IPS-15b (cell line): ENCODE measurements around the gene CDIPT.
"Not testable (repeated sequence)": the region's sequence is repeated elsewhere in the genome, so short reads cannot be mapped to it uniquely, and the experiment has no call there.

Experiments
- H3K27me3 ChIP-seq: one replicate; pipeline ENCODE4 v1.6.1; 2013; ENCODE audit warnings: low read length; ENCODE audit not compliant: control insufficient read depth, insufficient read depth
- H3K36me3 ChIP-seq: one replicate; pipeline ENCODE4 v1.6.1; 2013; ENCODE audit warnings: low read length; ENCODE audit not compliant: control insufficient read depth, insufficient read depth
- H3K4me1 ChIP-seq: one replicate; pipeline ENCODE4 v1.6.1; 2013; ENCODE audit warnings: mild to moderate bottlenecking, low read length; ENCODE audit not compliant: control insufficient read depth, insufficient read depth
- H3K4me3 ChIP-seq: one replicate; pipeline ENCODE4 v1.5.1; 2013; ENCODE audit warnings: low read depth, low read length
- H3K9ac ChIP-seq: one replicate; pipeline ENCODE4 v1.6.1; 2013; ENCODE audit warnings: low read depth, mild to moderate bottlenecking, low read length
- H3K9me3 ChIP-seq: one replicate; pipeline ENCODE4 v1.6.1; 2013; ENCODE audit warnings: mild to moderate bottlenecking, low read length; ENCODE audit not compliant: control insufficient read depth, insufficient read depth

Gene CDIPT

GRCh38 chr16:29892458-29892813 lies 29.4 kb upstream of the CDIPT start:
- H3K9ac ChIP-seq, result no peak overlapping the region
- H3K27me3 ChIP-seq, result no peaks in the 10 kb centered on the region
- H3K36me3 ChIP-seq, result peaks cover 11% of the 10 kb centered on the region
- no peaks in the 10 kb centered on the region for H3K9me3 ChIP-seq
- H3K4me1 ChIP-seq, result no peaks in the 10 kb centered on the region
- H3K4me3 ChIP-seq, result no peak overlapping the region

GRCh38 chr16:29891525-29892457 lies 28.8 kb upstream of the CDIPT start:
- no peaks in the 10 kb centered on the region for H3K27me3 ChIP-seq
- no peaks in the 10 kb centered on the region for H3K9me3 ChIP-seq
- no peak overlapping the region for H3K9ac ChIP-seq
- peaks cover 11% of the 10 kb centered on the region for H3K36me3 ChIP-seq
- no peaks in the 10 kb centered on the region for H3K4me1 ChIP-seq
- H3K4me3 ChIP-seq, result no peak overlapping the region

DNA sequence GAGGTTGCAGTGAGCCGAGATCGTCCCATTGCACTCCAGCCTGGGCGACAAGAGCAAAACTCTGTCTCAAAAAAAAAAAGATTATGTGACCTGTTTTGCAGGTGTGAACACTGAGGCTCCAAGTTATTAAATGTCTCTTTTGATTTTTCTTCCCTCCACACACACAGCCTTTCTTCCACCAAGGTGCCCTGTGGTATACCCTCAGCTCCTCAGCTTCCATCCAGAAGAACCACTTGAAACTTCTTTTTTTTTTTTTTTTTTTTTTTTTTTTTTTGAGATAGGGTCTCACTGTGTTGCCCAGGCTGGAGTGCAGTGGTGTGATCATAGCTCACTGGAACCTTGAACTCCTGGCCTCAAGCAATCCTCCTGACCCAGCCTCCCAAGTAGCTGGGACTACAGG lies 26.3 kb upstream of the CDIPT start:
- not testable (repeated sequence) for H3K27me3 ChIP-seq, H3K9ac ChIP-seq, H3K9me3 ChIP-seq, H3K36me3 ChIP-seq, H3K4me3 ChIP-seq, H3K4me1 ChIP-seq

- Histone ChIP-seq H3K27me3 (no peaks in the 10 kb centered on the region), H3K4me3 (no peak overlapping the region), H3K4me1 (no peaks in the 10 kb centered on the region), H3K36me3 (peaks cover 6% of the 10 kb centered on the region), H3K9me3 (no peaks in the 10 kb centered on the region), H3K9ac (no peak overlapping the region)
These were observed 21.0 kb upstream of the CDIPT start for GRCh38 chr16:29883987-29884386.

DNA sequence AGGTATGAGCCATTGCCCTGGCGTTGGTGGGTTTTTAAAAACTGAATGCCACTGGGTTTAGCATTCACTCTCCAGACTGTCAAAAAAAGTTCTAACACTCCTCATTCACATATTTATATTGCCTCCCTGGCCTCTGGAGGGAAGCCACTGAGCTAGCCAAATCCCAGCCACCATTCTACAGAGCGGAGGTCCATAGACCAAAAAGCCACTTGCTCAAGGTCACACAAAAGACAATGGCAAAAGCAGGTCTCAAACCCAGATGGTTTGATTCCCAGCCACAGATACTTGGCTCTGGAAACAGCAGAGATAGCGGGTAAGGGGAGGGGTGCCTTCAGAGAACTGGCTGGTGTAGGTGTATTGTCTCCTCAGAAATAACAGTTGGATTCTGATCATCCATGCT lies 18.0 kb upstream of the CDIPT start:
- no peak overlapping the region for H3K9ac ChIP-seq
- no peak overlapping the region for H3K4me3 ChIP-seq
- peaks cover 6% of the 10 kb centered on the region for H3K36me3 ChIP-seq
- no peaks in the 10 kb centered on the region for H3K27me3 ChIP-seq
- no peaks in the 10 kb centered on the region for H3K9me3 ChIP-seq
- H3K4me1 ChIP-seq, result peaks cover 5% of the 10 kb centered on the region

GRCh38 chr16:29878172-29878571 lies 15.1 kb upstream of the CDIPT start:
- Histone ChIP-seq H3K4me3 (peak overlapping the region; percentile 3), H3K9me3 (no peaks in the 10 kb centered on the region), H3K27me3 (no peaks in the 10 kb centered on the region), H3K36me3 (peaks cover 7% of the 10 kb centered on the region), H3K4me1 (peaks cover 5% of the 10 kb centered on the region), H3K9ac (peak overlapping the region; percentile 4)

- peaks cover 5% of the 10 kb centered on the region for H3K4me1 ChIP-seq
- peaks cover 8% of the 10 kb centered on the region for H3K36me3 ChIP-seq
- H3K9me3 ChIP-seq, result no peaks in the 10 kb centered on the region
- no peak overlapping the region for H3K9ac ChIP-seq
- H3K4me3 ChIP-seq, result peak overlapping the region; percentile 73
- no peaks in the 10 kb centered on the region for H3K27me3 ChIP-seq
These were observed 14.4 kb upstream of the CDIPT start for GRCh38 chr16:29877266-29877961.

DNA sequence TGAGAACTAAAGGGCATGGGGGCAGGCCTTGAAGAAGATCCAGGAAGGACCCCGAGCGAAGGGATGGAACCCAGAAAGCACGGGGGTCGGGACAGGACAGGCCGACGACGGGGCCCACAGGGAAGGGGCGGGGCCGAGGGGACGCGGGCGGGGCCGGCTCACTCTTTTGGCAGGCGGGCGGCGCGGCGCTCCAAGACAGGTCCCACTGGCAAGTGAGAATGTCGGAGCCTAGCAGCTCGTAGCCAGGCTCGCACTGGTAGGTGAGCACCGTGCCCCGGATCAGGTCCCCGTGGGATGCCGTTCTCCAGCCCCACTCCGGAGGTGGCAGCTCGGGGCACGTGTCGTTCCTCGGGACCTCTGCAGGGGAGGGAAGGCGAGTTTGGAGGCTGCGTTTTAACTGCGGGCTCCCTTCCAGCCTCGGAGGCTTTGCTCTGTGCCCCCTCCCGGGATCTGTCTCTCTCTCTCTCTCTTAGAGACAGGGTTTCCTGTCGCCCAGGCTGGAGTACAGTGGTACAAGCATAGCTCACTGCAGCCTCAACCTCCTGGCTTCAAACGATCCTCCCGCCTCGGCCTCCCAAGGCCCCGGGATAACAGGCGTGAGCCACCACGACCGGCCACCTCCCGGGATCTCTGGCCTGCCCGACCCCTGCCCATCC lies 13.7 kb upstream of the CDIPT start:
- no peaks in the 10 kb centered on the region for H3K27me3 ChIP-seq
- no peaks in the 10 kb centered on the region for H3K9me3 ChIP-seq
- H3K4me1 ChIP-seq, result peaks cover 5% of the 10 kb centered on the region
- no peak overlapping the region for H3K9ac ChIP-seq
- H3K36me3 ChIP-seq, result peaks cover 15% of the 10 kb centered on the region
- peak overlapping the region; percentile 73 for H3K4me3 ChIP-seq

DNA sequence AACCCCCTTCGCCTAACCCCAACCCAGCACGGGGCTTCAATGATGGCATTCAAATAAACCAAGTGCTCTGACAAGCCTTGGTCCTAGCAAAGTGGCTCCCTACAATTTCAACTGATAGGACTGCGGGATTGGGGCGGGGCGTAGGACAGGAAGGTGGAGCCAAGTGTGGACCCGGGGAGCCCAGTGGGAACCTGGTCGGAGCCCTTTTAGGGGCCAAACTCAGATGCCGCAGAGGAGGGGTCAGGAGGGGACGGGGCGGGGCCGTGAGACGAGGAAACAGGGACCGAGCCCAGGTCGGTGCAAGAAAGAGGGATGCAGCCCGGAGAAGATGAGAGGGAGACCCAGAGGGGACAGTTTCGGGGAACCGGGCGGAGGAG lies 13.2 kb upstream of the CDIPT start:
- H3K9me3 ChIP-seq, result no peaks in the 10 kb centered on the region
- H3K4me1 ChIP-seq, result peaks cover 5% of the 10 kb centered on the region
- H3K4me3 ChIP-seq, result peak overlapping the region; percentile 73
- peaks cover 16% of the 10 kb centered on the region for H3K36me3 ChIP-seq
- no peaks in the 10 kb centered on the region for H3K27me3 ChIP-seq
- no peak overlapping the region for H3K9ac ChIP-seq

DNA sequence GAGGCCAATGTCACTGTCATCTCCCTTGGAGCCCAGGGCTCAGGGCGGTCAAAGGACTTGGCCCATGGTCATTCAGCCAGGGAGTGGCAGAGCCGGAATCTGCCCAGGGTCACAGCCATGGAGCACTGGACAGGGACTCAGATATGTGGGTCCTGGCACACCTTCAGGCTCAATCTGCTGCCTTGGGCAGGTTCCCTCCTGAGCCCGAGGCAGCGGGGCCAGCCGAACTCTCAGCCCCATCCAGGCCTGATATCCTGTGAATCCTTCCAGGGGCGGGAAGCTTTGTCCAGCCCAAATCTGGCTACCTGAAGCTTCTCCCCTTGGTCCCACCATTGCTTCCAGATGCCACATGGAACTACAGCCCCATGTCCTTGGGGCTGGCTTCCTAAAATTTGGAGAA lies 12.2 kb upstream of the CDIPT start:
- Histone ChIP-seq H3K36me3 (peaks cover 16% of the 10 kb centered on the region), H3K9ac (no peak overlapping the region), H3K4me1 (peaks cover 5% of the 10 kb centered on the region), H3K27me3 (no peaks in the 10 kb centered on the region), H3K4me3 (no peak overlapping the region), H3K9me3 (no peaks in the 10 kb centered on the region)

GRCh38 chr16:29873319-29873718 lies 10.3 kb upstream of the CDIPT start:
- Histone ChIP-seq H3K36me3 (peaks cover 12% of the 10 kb centered on the region), H3K9me3 (no peaks in the 10 kb centered on the region), H3K4me3 (no peak overlapping the region), H3K4me1 (peaks cover 5% of the 10 kb centered on the region), H3K9ac (no peak overlapping the region), H3K27me3 (no peaks in the 10 kb centered on the region)
